SK-N-SH (cell line): ENCODE results near the gene GSTA4. TPM values are rescaled to one million over a fixed set of nuclear protein-coding genes. Genes with fewer than 3 reads are reported as not detected.

Experiments
- CTCF ChIA-PET: fragments of 300-600, 350-600 bp; formaldehyde crosslinking; extraction: SDS; loops from one replicate; lab custom pipeline; 2021; lab: Yijun Ruan, JAX
- POLR2A ChIA-PET: fragments of 350-600 bp; sonication (Branson Sonifier 250); formaldehyde crosslinking; extraction: SDS; loops from one replicate; lab custom pipeline; 2020; ENCODE audit warnings: antibody characterized with exemption, inconsistent platforms; lab: Yijun Ruan, JAX
- DNase-seq: peaks from one replicate; pipeline ENCODE4 v3.0.0; 2012
- H2AFZ ChIP-seq: fragments of 200-600 bp; sonication (generic); 2 replicates; pipeline ENCODE4 v1.8.1; 2016; ENCODE audit warnings: antibody characterized with exemption, mild to moderate bottlenecking, low read depth
- H3F3A ChIP-seq: fragments of 200-600 bp; sonication (generic); replicated peaks from 2 replicates; pipeline ENCODE3; 2016; ENCODE audit warnings: antibody characterized with exemption, mild to moderate bottlenecking; ENCODE audit not compliant: insufficient read depth
- H3K27ac ChIP-seq, 2 experiments: fragments of 200-500 bp in 1 of 2; fragments of 200-600 bp in 1 of 2; sonication (Bioruptor generic) in 1 of 2; sonication (generic), shearing (Covaris generic) in 1 of 2; 2 replicates each; pipeline versions ENCODE4 v1.5.1 to v1.6.1; 2014 to 2016; ENCODE audit warnings: low read depth in 2 of 2, inconsistent platforms in 1 of 2, low read length in 1 of 2, mild to moderate bottlenecking in 1 of 2, mixed read lengths in 1 of 2
- H3K27me3 ChIP-seq: fragments of 200-600 bp; sonication (generic), shearing (Covaris generic); 2 replicates; pipeline ENCODE4 v1.6.1; 2016; ENCODE audit warnings: mixed run types; ENCODE audit not compliant: insufficient read depth
- H3K36me3 ChIP-seq, 2 experiments: fragments of 200-500 bp in 1 of 2; fragments of 200-600 bp in 1 of 2; sonication (Bioruptor generic) in 1 of 2; sonication (generic) in 1 of 2; replicated peaks in 1 of 2; 2 replicates each; pipeline versions ENCODE3 to v1.5.1; 2014 to 2016; ENCODE audit warnings: low read length in 1 of 2, mild to moderate bottlenecking in 1 of 2; ENCODE audit not compliant: insufficient read depth in 2 of 2, control insufficient read depth in 1 of 2
- H3K4me1 ChIP-seq, 2 experiments: fragments of 200-500 bp in 1 of 2; fragments of 200-600 bp in 1 of 2; sonication (Bioruptor generic) in 1 of 2; sonication (generic), shearing (Covaris generic) in 1 of 2; 2 replicates each; pipeline versions ENCODE4 v1.5.1 to v1.6.1; 2014 to 2016; ENCODE audit warnings: low read depth in 1 of 2, low read length in 1 of 2, mixed run types in 1 of 2; ENCODE audit not compliant: insufficient read depth in 2 of 2, control insufficient read depth in 1 of 2
- H3K4me2 ChIP-seq: fragments of 200-600 bp; sonication (generic), shearing (Covaris generic); 2 replicates; pipeline ENCODE4 v1.6.1; 2017; ENCODE audit warnings: mixed run types
- H3K4me3 ChIP-seq, 2 experiments: fragments of 200-500 bp in 1 of 2; fragments of 200-600 bp in 1 of 2; sonication (Bioruptor generic) in 1 of 2; sonication (generic), shearing (Covaris generic) in 1 of 2; 2 replicates each; pipeline versions ENCODE4 v1.5.1 to v1.8.1; 2014 to 2016; ENCODE audit warnings: low read depth in 2 of 2, inconsistent platforms in 1 of 2, low read length in 1 of 2, mild to moderate bottlenecking in 1 of 2, mixed read lengths in 1 of 2, moderate library complexity in 1 of 2
- H3K79me2 ChIP-seq: fragments of 200-600 bp; sonication (generic); 2 replicates; pipeline ENCODE4 v1.8.1; 2017; ENCODE audit warnings: mild to moderate bottlenecking; ENCODE audit not compliant: insufficient read depth
- H3K9ac ChIP-seq: fragments of 200-600 bp; sonication (generic); 2 replicates; pipeline ENCODE4 v1.6.1; 2017; ENCODE audit warnings: mixed run types
- H3K9me2 ChIP-seq: fragments of 200-600 bp; sonication (generic); 2 replicates; pipeline ENCODE4 v1.6.1; 2017; ENCODE audit warnings: mixed run types
- H3K9me3 ChIP-seq: fragments of 200-600 bp; sonication (generic); 2 replicates; pipeline ENCODE4 v1.6.1; 2017; ENCODE audit warnings: mixed run types, mild to moderate bottlenecking, moderate library complexity
- H4K20me1 ChIP-seq: fragments of 200-600 bp; sonication (generic); 2 replicates; pipeline ENCODE4 v1.6.1; 2017; ENCODE audit warnings: mild to moderate bottlenecking, mixed run types; ENCODE audit not compliant: insufficient read depth
- CHD2 ChIP-seq: fragments of 150-350 bp; IDR thresholded peaks from 2 replicates; pipeline ENCODE4 v1.6.1; 2018; ENCODE audit warnings: low read length; ENCODE audit not compliant: partially characterized antibody
- CTCF ChIP-seq: fragments of 200-600 bp; sonication (generic); IDR thresholded peaks from 2 replicates; pipeline ENCODE4 v1.6.1; 2017; ENCODE audit warnings: antibody characterized with exemption, mild to moderate bottlenecking, moderate library complexity
- ELF1 ChIP-seq: IDR thresholded peaks from 2 replicates; pipeline ENCODE4 v1.4.0; 2012
- EP300 ChIP-seq, 2 experiments: IDR thresholded peaks; 2 replicates each; pipeline versions ENCODE4 v1.4.0 to v1.6.1; 2012; ENCODE audit warnings: borderline replicate concordance in 1 of 2, low read depth in 1 of 2, low read length in 1 of 2
- EZH2phosphoT487 ChIP-seq: fragments of 200-600 bp; sonication (generic); IDR thresholded peaks from 2 replicates; pipeline ENCODE4 v1.6.1; 2017; ENCODE audit warnings: low read depth, mixed run types, mild to moderate bottlenecking, antibody characterized with exemption, moderate library complexity, borderline replicate concordance
- FOXJ3 ChIP-seq: sonication (generic); formaldehyde crosslinking; IDR thresholded peaks from 2 replicates; pipeline ENCODE4 v1.5.1; 2020; ENCODE audit warnings: mild to moderate bottlenecking, missing genetic modification reagents
- GABPA ChIP-seq: IDR thresholded peaks from 2 replicates; pipeline ENCODE4 v1.4.0; 2012; ENCODE audit warnings: low read depth, mild to moderate bottlenecking
- JUND ChIP-seq: IDR thresholded peaks from 2 replicates; pipeline ENCODE4 v1.4.0; 2012
- POLR2AphosphoS5 ChIP-seq: IDR thresholded peaks from 2 replicates; pipeline ENCODE4 v1.6.1; 2012; ENCODE audit warnings: low read depth, low read length
- RAD21 ChIP-seq: IDR thresholded peaks from 2 replicates; pipeline ENCODE4 v1.6.1; 2012; ENCODE audit warnings: mild to moderate bottlenecking, low read length
- RCOR1 ChIP-seq: fragments of 150-350 bp; IDR thresholded peaks from 2 replicates; pipeline ENCODE4 v1.6.1; 2017; ENCODE audit warnings: antibody characterized with exemption, low read length
- TAF1 ChIP-seq: IDR thresholded peaks from 2 replicates; pipeline ENCODE4 v1.6.1; 2012; ENCODE audit warnings: low read depth, mild to moderate bottlenecking, low read length, moderate library complexity, borderline replicate concordance
- USF1 ChIP-seq: IDR thresholded peaks from 2 replicates; pipeline ENCODE4 v1.4.0; 2012; ENCODE audit warnings: low read depth, borderline replicate concordance
- YY1 ChIP-seq: IDR thresholded peaks from 2 replicates; pipeline ENCODE4 v1.4.0; 2012; ENCODE audit warnings: low read depth, mild to moderate bottlenecking
- ZBTB33 ChIP-seq: IDR thresholded peaks from 2 replicates; pipeline ENCODE4 v1.4.0; 2012; ENCODE audit warnings: low read depth, borderline replicate concordance
- WGBS: methylation state at CpG from one replicate; pipeline ENCODE4 v1.1.6; 2017; ENCODE audit warnings: low lambda C conversion rate; 5-methylcytosine and 5-hydroxymethylcytosine counted together
- polyA plus RNA-seq, 3 experiments: library from polyadenylated mRNA; depleted of rRNA; stranded (reverse); fragments of >200 nt; gene quantifications; 2 replicates each; pipeline ENCODE4 v1.2.3, GENCODE V29; 2012
- TF ChIP-seq, protein P1 (sequence below): IDR thresholded peaks from 2 replicates; pipeline ENCODE4; 2012

GSTA4 gene
- polyA plus RNA-seq, 1 of the 3 experiments (the other 2 are of a cell fraction), result 28.3 TPM

DNA sequence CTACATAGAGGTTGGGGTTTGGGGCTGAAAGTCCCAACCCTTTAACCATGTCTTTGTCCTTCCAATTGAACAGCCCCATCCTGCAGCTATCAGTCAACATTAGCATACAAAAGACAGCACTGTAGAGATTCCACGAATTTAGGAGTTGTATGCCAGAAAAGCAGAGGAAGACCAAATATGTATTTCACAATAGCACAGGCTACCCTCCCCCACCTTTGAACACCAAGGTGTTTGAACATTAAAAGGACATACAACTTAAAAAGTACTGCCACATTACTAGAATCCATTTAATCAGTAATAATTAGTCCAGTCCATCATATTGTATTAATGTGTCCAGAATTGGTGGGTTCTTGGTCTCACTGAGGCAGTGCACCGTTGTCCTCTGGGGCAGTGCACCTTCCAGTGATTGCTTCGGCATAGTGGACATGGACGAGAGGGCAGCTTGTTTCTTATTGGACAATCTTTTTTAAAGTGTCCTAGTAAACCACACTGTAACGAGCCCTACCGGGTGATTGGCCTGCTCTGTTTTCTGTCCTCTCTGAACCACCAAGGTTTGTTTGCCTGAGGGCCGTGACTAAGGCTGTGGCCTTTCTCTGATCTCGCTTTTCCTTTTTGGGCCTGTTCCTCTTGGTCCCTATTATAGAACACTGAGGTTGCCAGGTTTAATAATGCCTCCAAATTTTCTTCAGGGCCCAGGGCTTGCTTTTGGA, 36.4 kb downstream of the GSTA4 start:
- Histone ChIP-seq H4K20me1 (no peaks in the 10 kb centered on the region), H3K9me2 (no peaks in the 10 kb centered on the region), H3K9me3 (no peaks in the 10 kb centered on the region), H2AFZ (no peak overlapping the region), H3K36me3 (no peaks in the 10 kb centered on the region), H3F3A (no peaks in the 10 kb centered on the region), H3K4me3 (no peak overlapping the region), H3K27ac (no peak overlapping the region), H3K4me2 (no peak overlapping the region), H3K9ac (no peak overlapping the region), H3K79me2 (no peaks in the 10 kb centered on the region), H3K27me3 (no peaks in the 10 kb centered on the region), H3K4me1 (no peaks in the 10 kb centered on the region)
- CTCF ChIA-PET, result interaction anchor here (1.1 kb wide), 1 partner anchor 31 kb away, joined by 3 read pairs; no protein-coding TSS in a partner anchor
- no peak for DNase-seq
- POLR2A ChIA-PET, result no interaction called here
- WGBS, result 63% methylated on average over 8 of the region's 8 CpGs
- TF ChIP-seq TAF1 (no peak), EP300 (IDR thresholded peaks at IDR 0.05; ENCODE audit: borderline replicate concordance in 1 of 2, low read depth in 1 of 2, low read length in 1 of 2) (no peak), CHD2 (no peak), ELF1 (no peak), ZBTB33 (no peak), YY1 (no peak), USF1 (no peak), EZH2phosphoT487 (no peak), RCOR1 (no peak), JUND (no peak), FOXJ3 (CRISPR knock-in tag) (no peak), CTCF (no peak), RAD21 (no peak), POLR2AphosphoS5 (no peak), GABPA (no peak)
- TF ChIP-seq, protein P1, sequence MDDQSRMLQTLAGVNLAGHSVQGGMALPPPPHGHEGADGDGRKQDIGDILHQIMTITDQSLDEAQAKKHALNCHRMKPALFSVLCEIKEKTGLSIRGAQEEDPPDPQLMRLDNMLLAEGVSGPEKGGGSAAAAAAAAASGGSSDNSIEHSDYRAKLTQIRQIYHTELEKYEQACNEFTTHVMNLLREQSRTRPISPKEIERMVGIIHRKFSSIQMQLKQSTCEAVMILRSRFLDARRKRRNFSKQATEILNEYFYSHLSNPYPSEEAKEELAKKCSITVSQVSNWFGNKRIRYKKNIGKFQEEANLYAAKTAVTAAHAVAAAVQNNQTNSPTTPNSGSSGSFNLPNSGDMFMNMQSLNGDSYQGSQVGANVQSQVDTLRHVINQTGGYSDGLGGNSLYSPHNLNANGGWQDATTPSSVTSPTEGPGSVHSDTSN, result no peak
